IMR-90 (cell line): ENCODE results near the gene GTPBP8. TPM values are rescaled to one million over a fixed set of nuclear protein-coding genes. Genes with fewer than 3 reads are reported as not detected.

Experiments used
- ATAC-seq: fragments of 200-7000 bp; cut with Tn5 transposase; 2 replicates; pipeline ENCODE4 v1.9.1; 2020; ENCODE audit warnings: low read depth, mild to moderate bottlenecking, moderate library complexity
- BruUV-seq: library from RNA; stranded (reverse); fragments of 400-500 nt; replicated peaks from 2 replicates; lab custom pipeline; 2021; lab: Mats Ljungman, UMichigan
- CTCF ChIA-PET: fragments of 300-600 bp; formaldehyde crosslinking; extraction: SDS; loops from one replicate; lab custom pipeline; 2021; ENCODE audit warnings: antibody characterized with exemption; lab: Yijun Ruan, JAX
- POLR2A ChIA-PET: fragments of 300-600 bp; sonication (Branson Sonifier 250); formaldehyde crosslinking; loops from one replicate; lab custom pipeline; 2022; ENCODE audit warnings: antibody characterized with exemption; ENCODE audit not compliant: unreplicated experiment; lab: Charles Lee
- DNase-seq: peaks from one replicate; pipeline ENCODE4 v3.0.0; 2013
- H2AFZ ChIP-seq: replicated peaks from 2 replicates; pipeline ENCODE3; 2013; ENCODE audit warnings: low read length, mild to moderate bottlenecking; ENCODE audit not compliant: poor library complexity
- H2AK5ac ChIP-seq: 2 replicates; pipeline ENCODE4 v1.6.1; 2013; ENCODE audit warnings: low read depth, low read length, inconsistent platforms
- H2AK9ac ChIP-seq: replicated peaks from 2 replicates; pipeline ENCODE3; 2013; ENCODE audit warnings: mild to moderate bottlenecking, low read depth, low read length, moderate library complexity; ENCODE audit not compliant: poor library complexity
- H2BK120ac ChIP-seq: 2 replicates; pipeline ENCODE4 v1.6.1; 2013; ENCODE audit warnings: low read depth, low read length, inconsistent platforms
- H2BK15ac ChIP-seq: 3 replicates; pipeline ENCODE4 v1.6.1; 2013; ENCODE audit warnings: low read depth, low read length, inconsistent platforms
- H2BK20ac ChIP-seq: 2 replicates; pipeline ENCODE4 v1.6.1; 2013; ENCODE audit warnings: low read depth, mild to moderate bottlenecking, inconsistent platforms, low read length, moderate library complexity
- H2BK5ac ChIP-seq: 2 replicates; pipeline ENCODE4 v1.6.1; 2013; ENCODE audit warnings: mild to moderate bottlenecking, low read depth, low read length, inconsistent platforms; ENCODE audit not compliant: poor library complexity, severe bottlenecking
- H3K14ac ChIP-seq: replicated peaks from 2 replicates; pipeline ENCODE4 v1.6.1; 2013; ENCODE audit warnings: low read depth, low read length, inconsistent platforms
- H3K18ac ChIP-seq: 2 replicates; pipeline ENCODE4 v1.6.1; 2013; ENCODE audit warnings: low read depth, low read length, control low read depth
- H3K23ac ChIP-seq: 2 replicates; pipeline ENCODE4 v1.6.1; 2013; ENCODE audit warnings: low read depth, low read length, inconsistent platforms
- H3K27ac ChIP-seq: 2 replicates; pipeline ENCODE4 v1.5.1; 2013; ENCODE audit warnings: mild to moderate bottlenecking, control low read depth, low read length; ENCODE audit not compliant: insufficient read depth
- H3K27me3 ChIP-seq: 2 replicates; pipeline ENCODE4 v1.6.1; 2013; ENCODE audit warnings: low read length; ENCODE audit not compliant: control insufficient read depth, insufficient read depth
- H3K36me3 ChIP-seq: 2 replicates; pipeline ENCODE4 v1.6.1; 2013; ENCODE audit warnings: low read length, mixed read lengths; ENCODE audit not compliant: control insufficient read depth, insufficient read depth
- H3K4ac ChIP-seq: 2 replicates; pipeline ENCODE4 v1.6.1; 2013; ENCODE audit warnings: low read depth, low read length, inconsistent platforms
- H3K4me1 ChIP-seq: 2 replicates; pipeline ENCODE4 v1.6.1; 2013; ENCODE audit warnings: low read length, mixed read lengths; ENCODE audit not compliant: control insufficient read depth, insufficient read depth
- H3K4me2 ChIP-seq: 2 replicates; pipeline ENCODE4 v1.6.1; 2013; ENCODE audit warnings: low read depth, mild to moderate bottlenecking, control low read depth, low read length, moderate library complexity
- H3K4me3 ChIP-seq: 2 replicates; pipeline ENCODE4 v1.5.1; 2013; ENCODE audit warnings: low read depth, mild to moderate bottlenecking, control low read depth, low read length, moderate library complexity; ENCODE audit not compliant: insufficient read depth
- H3K56ac ChIP-seq: 2 replicates; pipeline ENCODE4 v1.6.1; 2013; ENCODE audit warnings: low read length, inconsistent platforms; ENCODE audit not compliant: insufficient read depth; ENCODE audit errors: extremely low read depth
- H3K79me1 ChIP-seq, 2 experiments: 2 replicates each; pipeline ENCODE4 v1.6.1; 2013; ENCODE audit warnings: low read length in 2 of 2, inconsistent platforms in 1 of 2, low read depth in 1 of 2
- H3K9ac ChIP-seq: 2 replicates; pipeline ENCODE4 v1.6.1; 2013; ENCODE audit warnings: low read depth, low read length, control low read depth
- H3K9me1 ChIP-seq: 2 replicates; pipeline ENCODE4 v1.6.1; 2013; ENCODE audit warnings: low read length, inconsistent platforms; ENCODE audit not compliant: insufficient read depth
- H3K9me3 ChIP-seq: 2 replicates; pipeline ENCODE4 v1.6.1; 2013; ENCODE audit warnings: low read length; ENCODE audit not compliant: control insufficient read depth, insufficient read depth
- H4K20me1 ChIP-seq: 2 replicates; pipeline ENCODE4 v1.6.1; 2013; ENCODE audit warnings: low read length, inconsistent platforms; ENCODE audit not compliant: insufficient read depth
- H4K5ac ChIP-seq: 2 replicates; pipeline ENCODE4 v1.6.1; 2013; ENCODE audit warnings: mild to moderate bottlenecking, low read depth, low read length, control low read depth
- H4K8ac ChIP-seq, 2 experiments: 2 replicates each; pipeline ENCODE4 v1.6.1; 2013; ENCODE audit warnings: low read depth in 2 of 2, low read length in 2 of 2, control low read depth in 1 of 2, inconsistent platforms in 1 of 2
- H4K91ac ChIP-seq: 2 replicates; pipeline ENCODE4 v1.6.1; 2013; ENCODE audit warnings: low read depth, low read length, inconsistent platforms; ENCODE audit not compliant: insufficient read depth
- BHLHE40 ChIP-seq: fragments of 150-350 bp; IDR thresholded peaks from 2 replicates; pipeline ENCODE4 v1.6.1; 2016; ENCODE audit warnings: mild to moderate bottlenecking, low read depth, low read length
- CEBPB ChIP-seq: IDR thresholded peaks from 2 replicates; pipeline ENCODE4 v1.6.1; 2012; ENCODE audit warnings: low read depth, low read length, improper control_type of control experiment
- CHD1 ChIP-seq: IDR thresholded peaks from 2 replicates; pipeline ENCODE4 v1.6.1; 2012; ENCODE audit warnings: low read depth, low read length, improper control_type of control experiment
- FOS ChIP-seq: fragments of 150-350 bp; IDR thresholded peaks from 2 replicates; pipeline ENCODE4 v1.6.1; 2016; ENCODE audit warnings: low read depth, low read length
- MAFK ChIP-seq: IDR thresholded peaks from 2 replicates; pipeline ENCODE4 v1.6.1; 2012; ENCODE audit warnings: low read depth, low read length, improper control_type of control experiment
- MAZ ChIP-seq: IDR thresholded peaks from 2 replicates; pipeline ENCODE4 v1.6.1; 2012; ENCODE audit warnings: low read depth, mild to moderate bottlenecking, low read length, improper control_type of control experiment, moderate library complexity, borderline replicate concordance
- MXI1 ChIP-seq: IDR thresholded peaks from 2 replicates; pipeline ENCODE4 v1.6.1; 2012; ENCODE audit warnings: low read depth, mild to moderate bottlenecking, low read length, moderate library complexity, borderline replicate concordance
- NFE2L2 ChIP-seq: fragments of 150-350 bp; IDR thresholded peaks from 2 replicates; pipeline ENCODE4 v1.6.1; 2016; ENCODE audit warnings: low read depth, mild to moderate bottlenecking, low read length
- POLR2A ChIP-seq: IDR thresholded peaks from 2 replicates; pipeline ENCODE4 v1.6.1; 2012; ENCODE audit warnings: mild to moderate bottlenecking, low read depth, low read length
- RAD21 ChIP-seq: IDR thresholded peaks from 2 replicates; pipeline ENCODE4 v1.6.1; 2012; ENCODE audit warnings: low read length, improper control_type of control experiment
- RCOR1 ChIP-seq: IDR thresholded peaks from 2 replicates; pipeline ENCODE4 v1.6.1; 2012; ENCODE audit warnings: mild to moderate bottlenecking, low read length, improper control_type of control experiment; ENCODE audit not compliant: insufficient replicate concordance
- RFX5 ChIP-seq: IDR thresholded peaks from 2 replicates; pipeline ENCODE4 v1.8.0; 2012; ENCODE audit warnings: low read depth, mild to moderate bottlenecking, low read length, moderate library complexity
- SMC3 ChIP-seq: fragments of 150-350 bp; IDR thresholded peaks from 2 replicates; pipeline ENCODE4 v1.6.1; 2016; ENCODE audit warnings: low read depth, mild to moderate bottlenecking, antibody characterized with exemption, low read length, moderate library complexity
- USF2 ChIP-seq: fragments of 150-350 bp; IDR thresholded peaks from 2 replicates; pipeline ENCODE4 v1.6.1; 2017; ENCODE audit warnings: mild to moderate bottlenecking, antibody characterized with exemption, low read length, low read depth
- WGBS, 2 experiments: methylation state at CpG; one replicate each; pipeline versions ENCODE4 v1.1.5 to v1.1.7; 2013; ENCODE audit warnings: missing lambda C conversion rate in 2 of 2; ENCODE audit not compliant: insufficient read length in 1 of 2; ENCODE audit errors: extremely low coverage in 2 of 2; 5-methylcytosine and 5-hydroxymethylcytosine counted together
- dilution Hi-C: fragments of 300-500 bp; cut with HindIII; formaldehyde crosslinking; loops from one replicate; pipeline ENCODE4 v1.14.3; 2018; ENCODE audit warnings: low sequenced_read_pairs; ENCODE audit not compliant: unreplicated experiment
- in situ Hi-C: fragments of 300-500 bp; cut with MboI; formaldehyde crosslinking; loops from 3 replicates; pipeline ENCODE4 v1.14.3; 2019; ENCODE audit warnings: low sequenced_read_pairs, inconsistent platforms, mixed read lengths
- intact Hi-C: fragments of 100-400 bp; cut with micrococcal nuclease; formaldehyde crosslinking; loops from 2 replicates; pipeline ENCODE4 v1.10.0; 2022
- polyA plus RNA-seq, 3 experiments: library from polyadenylated mRNA; depleted of rRNA; stranded (reverse); fragments of >200 nt; gene quantifications; 2 replicates each; pipeline ENCODE4 v1.2.3, GENCODE V29; 2012; ENCODE audit warnings: low replicate concordance in 1 of 3
- total RNA-seq: library from RNA; depleted of rRNA; stranded (reverse); fragments of >200 nt; gene quantifications from 2 replicates; pipeline ENCODE4 v1.2.3, GENCODE V29; 2012
- TF ChIP-seq, protein P1 (sequence below): conservative IDR thresholded peaks from 2 replicates; pipeline ENCODE4 v1.5.1; 2012; ENCODE audit warnings: mild to moderate bottlenecking, low read depth, low read length, improper control_type of control experiment
- TF ChIP-seq, protein P2 (sequence below): fragments of 150-350 bp; IDR thresholded peaks from 2 replicates; pipeline ENCODE4 v1.6.1; 2016; ENCODE audit warnings: low read depth, mild to moderate bottlenecking, low read length, moderate library complexity, borderline replicate concordance

GTPBP8 gene
- total and polyA plus RNA-seq, 2 of the 4 experiments (the other 2 are of a cell fraction): 15.4 to 23.9 TPM

DNA sequence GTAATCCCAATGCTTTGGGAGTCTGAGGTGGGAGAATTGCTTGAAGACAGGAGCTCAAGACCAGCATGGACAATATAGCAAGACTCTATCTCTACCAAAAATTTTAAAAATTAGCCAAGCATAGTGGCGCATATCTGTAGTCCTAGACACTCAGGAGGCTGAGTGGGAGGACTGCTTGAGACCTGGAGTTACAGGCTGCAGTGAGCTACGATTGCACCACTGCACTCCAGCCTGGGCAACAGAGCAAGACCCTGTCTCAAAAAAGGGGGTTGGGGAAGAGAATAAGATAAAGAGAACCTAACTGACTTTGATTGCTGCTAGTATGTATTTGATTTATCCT lies 16.6 kb upstream of the GTPBP8 start:
- peaks cover 4% of the 10 kb centered on the region; the same call in 1 of the 2 replicates for H3K9me1 ChIP-seq
- H2AFZ ChIP-seq: no peak overlapping the region
- H3K27me3 ChIP-seq: peaks cover 8% of the 10 kb centered on the region
- 78% methylated on average over 1 of the region's 2 CpGs; no CpG with 5 or more reads in 1 of the 2 experiments for WGBS, 2 experiments
- no peaks in the 10 kb centered on the region for H3K4me1 ChIP-seq
- H4K5ac ChIP-seq: no peak overlapping the region
- no TSS peak for BruUV-seq
- H2BK15ac ChIP-seq: no peak overlapping the region
- H3K4me2 ChIP-seq: no peak overlapping the region
- ChIA-PET CTCF (interaction anchor here (0.7 kb wide), 2 partner anchors 150 to 774 kb away, joined by 3 read pairs; no protein-coding TSS in a partner anchor), POLR2A (no interaction called here)
- H2BK20ac ChIP-seq: no peak overlapping the region
- in situ Hi-C loops: no loop called here
- H3K4ac ChIP-seq: no peak overlapping the region
- DNase-seq: no peak
- no peak overlapping the region for H4K8ac ChIP-seq
- H3K14ac ChIP-seq: no peak overlapping the region
- TF ChIP-seq NFE2L2 (no peak), MAFK (no peak), CEBPB (no peak), MAZ (no peak), CHD1 (no peak), BHLHE40 (no peak), RFX5 (no peak), FOS (no peak), USF2 (no peak), MXI1 (no peak), SMC3 (no peak), RAD21 (no peak), POLR2A (no peak), RCOR1 (no peak)
- TF ChIP-seq, protein P1, sequence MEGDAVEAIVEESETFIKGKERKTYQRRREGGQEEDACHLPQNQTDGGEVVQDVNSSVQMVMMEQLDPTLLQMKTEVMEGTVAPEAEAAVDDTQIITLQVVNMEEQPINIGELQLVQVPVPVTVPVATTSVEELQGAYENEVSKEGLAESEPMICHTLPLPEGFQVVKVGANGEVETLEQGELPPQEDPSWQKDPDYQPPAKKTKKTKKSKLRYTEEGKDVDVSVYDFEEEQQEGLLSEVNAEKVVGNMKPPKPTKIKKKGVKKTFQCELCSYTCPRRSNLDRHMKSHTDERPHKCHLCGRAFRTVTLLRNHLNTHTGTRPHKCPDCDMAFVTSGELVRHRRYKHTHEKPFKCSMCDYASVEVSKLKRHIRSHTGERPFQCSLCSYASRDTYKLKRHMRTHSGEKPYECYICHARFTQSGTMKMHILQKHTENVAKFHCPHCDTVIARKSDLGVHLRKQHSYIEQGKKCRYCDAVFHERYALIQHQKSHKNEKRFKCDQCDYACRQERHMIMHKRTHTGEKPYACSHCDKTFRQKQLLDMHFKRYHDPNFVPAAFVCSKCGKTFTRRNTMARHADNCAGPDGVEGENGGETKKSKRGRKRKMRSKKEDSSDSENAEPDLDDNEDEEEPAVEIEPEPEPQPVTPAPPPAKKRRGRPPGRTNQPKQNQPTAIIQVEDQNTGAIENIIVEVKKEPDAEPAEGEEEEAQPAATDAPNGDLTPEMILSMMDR: no peak
- TF ChIP-seq, protein P2, sequence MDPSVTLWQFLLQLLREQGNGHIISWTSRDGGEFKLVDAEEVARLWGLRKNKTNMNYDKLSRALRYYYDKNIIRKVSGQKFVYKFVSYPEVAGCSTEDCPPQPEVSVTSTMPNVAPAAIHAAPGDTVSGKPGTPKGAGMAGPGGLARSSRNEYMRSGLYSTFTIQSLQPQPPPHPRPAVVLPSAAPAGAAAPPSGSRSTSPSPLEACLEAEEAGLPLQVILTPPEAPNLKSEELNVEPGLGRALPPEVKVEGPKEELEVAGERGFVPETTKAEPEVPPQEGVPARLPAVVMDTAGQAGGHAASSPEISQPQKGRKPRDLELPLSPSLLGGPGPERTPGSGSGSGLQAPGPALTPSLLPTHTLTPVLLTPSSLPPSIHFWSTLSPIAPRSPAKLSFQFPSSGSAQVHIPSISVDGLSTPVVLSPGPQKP: no peak
- H3K9me3 ChIP-seq: no peaks in the 10 kb centered on the region
- no peak overlapping the region for H2BK120ac ChIP-seq
- H2AK9ac ChIP-seq: no peak overlapping the region
- intact Hi-C loops: no loop called here
- H3K36me3 ChIP-seq: no peaks in the 10 kb centered on the region
- no peak for ATAC-seq
- no peak overlapping the region for H3K18ac ChIP-seq
- H3K23ac ChIP-seq: no peak overlapping the region
- H3K56ac ChIP-seq: no peak overlapping the region
- H2AK5ac ChIP-seq: no peak overlapping the region
- H4K20me1 ChIP-seq: no peaks in the 10 kb centered on the region
- no peak overlapping the region for H3K9ac ChIP-seq
- H3K27ac ChIP-seq: no peak overlapping the region
- no peak overlapping the region for H2BK5ac ChIP-seq
- dilution Hi-C loops: no loop called here
- H3K4me3 ChIP-seq: no peak overlapping the region
- H3K79me1 ChIP-seq: no peaks in the 10 kb centered on the region
- no peak overlapping the region for H4K91ac ChIP-seq
